Measurements from ENCODE around the gene ZSCAN26.
"Not testable (repeated sequence)": the region's sequence is repeated elsewhere in the genome, so short reads cannot be mapped to it uniquely, and the experiment has no call there.

Gene ZSCAN26

DNA sequence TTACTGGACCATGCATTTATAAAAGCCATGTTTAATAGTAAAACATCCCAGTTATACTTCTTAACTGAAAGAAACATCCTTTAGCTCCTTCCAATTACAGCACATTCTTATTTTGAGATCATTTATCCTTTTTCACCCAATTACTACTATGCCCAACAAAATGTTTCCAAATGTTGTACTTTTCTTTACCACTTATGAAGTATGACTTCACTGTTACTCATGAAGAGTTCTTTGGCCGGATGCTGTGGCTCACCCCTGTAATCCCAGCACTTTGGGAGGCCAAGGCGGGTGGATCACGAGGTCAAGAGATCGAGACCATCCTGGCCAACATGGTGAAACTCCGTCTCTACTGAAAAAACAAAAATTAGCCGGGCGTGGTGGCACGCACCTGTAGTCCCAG is 50.9 kb downstream of the ZSCAN26 start:
- DNase-seq (ENCODE audit: low read depth in 3 of 3) = not testable (repeated sequence)

DNA sequence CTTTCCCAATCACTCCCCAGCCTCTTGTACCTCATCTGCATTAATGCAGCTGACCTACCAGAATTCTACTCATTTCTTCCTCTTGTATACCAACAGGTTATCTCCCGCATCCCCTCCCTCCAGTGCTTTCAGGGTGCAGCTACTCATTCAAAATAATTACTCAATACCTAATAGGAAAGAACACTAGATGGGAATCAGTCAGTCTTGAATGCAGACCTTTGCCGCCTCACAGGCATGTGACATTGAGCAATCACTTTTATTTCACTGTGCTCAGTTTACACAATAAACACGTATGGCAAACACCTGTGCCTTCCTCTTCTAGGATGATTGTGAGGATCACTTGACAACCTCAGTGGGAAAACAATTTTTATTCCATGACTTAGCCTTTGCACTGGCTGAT is 55.7 kb downstream of the ZSCAN26 start:
- no peak for DNase-seq (ENCODE audit: low read depth in 3 of 3)

DNA sequence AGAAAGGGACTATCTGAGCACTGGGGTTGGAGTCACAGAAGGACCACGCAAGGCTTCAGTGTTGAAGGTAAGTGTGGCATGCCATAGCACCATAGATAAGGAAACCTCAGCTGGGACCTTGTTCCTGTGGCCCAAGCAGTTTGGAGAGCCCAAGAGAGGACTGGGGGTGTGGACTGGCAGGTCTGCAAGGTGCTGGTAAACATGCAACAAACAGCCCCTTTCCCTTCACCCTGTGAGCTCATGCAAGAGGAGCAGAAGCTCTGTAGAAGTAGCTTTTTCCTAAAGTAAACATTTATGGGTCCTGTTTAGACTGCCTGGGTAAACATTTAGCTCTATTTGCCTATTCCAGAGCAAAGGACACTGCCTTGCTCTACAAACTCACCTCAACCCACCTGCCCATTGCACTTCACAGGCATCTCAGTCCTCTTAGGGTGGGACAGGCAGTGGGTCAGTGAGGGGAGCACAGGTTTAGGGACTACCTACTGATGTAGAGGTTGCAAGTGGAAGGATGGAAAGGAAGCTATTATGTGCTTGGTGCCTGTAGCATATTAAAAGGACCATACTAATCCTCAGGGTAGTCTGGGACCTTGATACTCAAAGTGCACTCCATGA is 57.0 kb downstream of the ZSCAN26 start:
- DNase-seq (ENCODE audit: low read depth in 3 of 3) = no peak

DNA sequence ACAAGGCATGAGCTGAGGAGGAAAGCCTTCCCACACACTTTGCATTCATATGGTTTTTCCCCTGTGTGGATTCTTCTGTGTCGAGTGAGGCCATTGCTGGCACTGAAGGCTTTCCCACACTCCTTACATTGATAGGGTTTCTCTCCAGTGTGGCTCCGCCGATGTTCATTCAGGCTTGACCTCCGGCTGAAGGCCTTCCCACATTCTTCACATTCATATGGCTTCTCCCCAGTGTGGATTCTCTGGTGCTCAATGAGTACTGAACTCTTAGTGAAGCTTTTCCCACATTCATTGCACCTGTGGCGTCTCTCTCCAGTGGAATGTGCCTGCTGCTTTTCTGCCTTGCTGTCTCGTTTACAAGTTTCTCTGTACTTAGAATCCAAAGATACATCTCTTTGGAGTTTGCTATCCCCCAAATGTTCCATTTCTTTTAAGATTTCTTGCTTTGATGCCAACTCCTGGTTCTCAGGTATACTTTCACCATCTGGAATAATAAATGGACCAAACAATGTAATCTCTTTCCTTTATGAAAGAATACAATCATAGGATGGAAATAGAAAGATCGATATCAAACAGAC is 59.5 kb downstream of the ZSCAN26 start:
- no peak for DNase-seq (ENCODE audit: low read depth in 3 of 3)
